ENCODE results near the gene SEMA4D. TPM values are rescaled to one million over a fixed set of nuclear protein-coding genes. Genes with fewer than 3 reads are reported as not detected.

The SEMA4D gene
- total and polyA plus RNA-seq, 10 donors = 23.0 to 193 (median 157) TPM

DNA sequence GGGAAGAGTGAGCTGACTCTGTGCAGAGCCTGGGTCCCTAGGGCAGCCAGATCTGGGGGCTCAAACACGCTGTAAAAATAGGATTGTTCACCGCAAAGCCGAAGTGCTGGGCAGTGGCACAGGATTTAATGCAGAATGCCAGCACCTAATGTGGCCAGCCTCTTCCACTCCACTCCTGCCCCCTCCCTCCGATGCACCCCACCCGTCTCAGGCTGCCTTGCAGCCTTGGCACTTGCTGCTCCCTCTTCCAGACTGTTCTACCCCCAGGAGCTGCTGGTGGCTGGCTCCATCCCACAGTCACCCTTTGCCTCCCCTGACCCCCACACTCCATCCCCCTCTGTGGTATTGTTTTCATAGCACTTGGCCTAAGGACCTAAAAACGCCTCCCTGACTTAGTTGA, 86.2 kb downstream of the SEMA4D start:
- intact Hi-C loops (cut with DNase I; ENCODE audit: low total_unique reads) = no loop called here
- peak; percentile 53 for DNase-seq
- peaks cover 0 to 57% (median 8%) of the 10 kb centered on the region in 6 donors for H3K36me3 ChIP-seq
- H3K27me3 ChIP-seq (replicated peaks in 1 of 7) = no peaks in the 10 kb centered on the region
- WGBS, 5 donors = 90 to 95% (median 92%) methylated on average over 6 of the region's 6 CpGs
- H3K9me3 ChIP-seq = peaks cover 0 to 6% (median 4%) of the 10 kb centered on the region in 8 donors
- TF ChIP-seq, protein P1, sequence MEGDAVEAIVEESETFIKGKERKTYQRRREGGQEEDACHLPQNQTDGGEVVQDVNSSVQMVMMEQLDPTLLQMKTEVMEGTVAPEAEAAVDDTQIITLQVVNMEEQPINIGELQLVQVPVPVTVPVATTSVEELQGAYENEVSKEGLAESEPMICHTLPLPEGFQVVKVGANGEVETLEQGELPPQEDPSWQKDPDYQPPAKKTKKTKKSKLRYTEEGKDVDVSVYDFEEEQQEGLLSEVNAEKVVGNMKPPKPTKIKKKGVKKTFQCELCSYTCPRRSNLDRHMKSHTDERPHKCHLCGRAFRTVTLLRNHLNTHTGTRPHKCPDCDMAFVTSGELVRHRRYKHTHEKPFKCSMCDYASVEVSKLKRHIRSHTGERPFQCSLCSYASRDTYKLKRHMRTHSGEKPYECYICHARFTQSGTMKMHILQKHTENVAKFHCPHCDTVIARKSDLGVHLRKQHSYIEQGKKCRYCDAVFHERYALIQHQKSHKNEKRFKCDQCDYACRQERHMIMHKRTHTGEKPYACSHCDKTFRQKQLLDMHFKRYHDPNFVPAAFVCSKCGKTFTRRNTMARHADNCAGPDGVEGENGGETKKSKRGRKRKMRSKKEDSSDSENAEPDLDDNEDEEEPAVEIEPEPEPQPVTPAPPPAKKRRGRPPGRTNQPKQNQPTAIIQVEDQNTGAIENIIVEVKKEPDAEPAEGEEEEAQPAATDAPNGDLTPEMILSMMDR (IDR thresholded peaks at IDR 0.05 in 8 of 11, conservative IDR thresholded peaks at IDR 0.05 in 3 of 11) = no peak
- TF ChIP-seq POLR2AphosphoS5 (IDR thresholded peaks at IDR 0.05) (no peak), POLR2A (IDR thresholded peaks at IDR 0.05) (no peak)
- peaks cover 18 to 100% (median 53%) of the 10 kb centered on the region in 6 donors for H3K4me1 ChIP-seq
- H3K4me3 ChIP-seq = no peak overlapping the region
- H3K27ac ChIP-seq = peak overlapping the region in 1 of 8 donors; percentile 2

DNA sequence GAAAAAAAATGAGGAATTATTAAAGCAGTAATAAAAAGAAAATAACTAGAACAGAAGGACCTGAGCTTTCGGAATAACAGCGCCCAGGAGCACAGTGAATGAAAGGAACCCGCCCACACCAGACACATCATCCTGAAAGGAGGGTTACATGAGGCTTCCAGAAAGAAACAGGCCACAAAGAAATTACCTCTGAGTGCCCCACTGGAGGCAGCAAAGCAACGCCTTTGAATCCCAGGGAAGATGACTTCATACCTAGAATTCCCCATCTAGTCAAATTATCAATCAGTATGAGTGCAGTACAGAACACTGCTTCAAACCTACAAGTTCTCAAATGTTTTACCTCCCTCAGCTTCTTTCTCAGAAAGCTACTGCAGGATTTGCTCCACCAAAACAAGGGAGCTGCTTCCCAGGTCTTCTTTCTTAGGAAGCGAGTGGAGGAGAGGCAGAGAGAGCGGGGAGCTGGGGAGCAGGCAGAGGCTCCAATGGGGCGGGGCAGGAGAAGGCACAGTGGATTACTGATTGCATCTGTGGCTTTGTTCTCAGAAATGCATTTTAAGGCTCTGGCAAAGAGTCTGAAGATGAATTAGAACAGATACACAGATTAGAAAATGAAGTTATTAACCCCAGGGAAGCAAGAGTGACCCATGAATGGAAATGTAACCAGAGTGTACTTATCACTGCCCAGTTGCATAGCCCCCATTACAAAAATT, 87.1 kb downstream of the SEMA4D start:
- DNase-seq = no peak
- peaks cover 0 to 56% (median 8%) of the 10 kb centered on the region in 6 donors for H3K36me3 ChIP-seq
- no peaks in the 10 kb centered on the region for H3K27me3 ChIP-seq (replicated peaks in 1 of 7)
- H3K4me1 ChIP-seq = peaks cover 27 to 100% (median 61%) of the 10 kb centered on the region in 6 donors
- H3K27ac ChIP-seq = peak overlapping the region in 1 of 8 donors; percentile 2
- WGBS, 5 donors = 68 to 86% (median 78%) methylated on average over 7 of the region's 7 CpGs
- TF ChIP-seq POLR2A (IDR thresholded peaks at IDR 0.05) (no peak), POLR2AphosphoS5 (IDR thresholded peaks at IDR 0.05) (no peak)
- TF ChIP-seq, protein P1 (IDR thresholded peaks at IDR 0.05 in 8 of 11, conservative IDR thresholded peaks at IDR 0.05 in 3 of 11) = no peak
- no peak overlapping the region for H3K4me3 ChIP-seq
- peaks cover 0 to 6% (median 4%) of the 10 kb centered on the region in 8 donors for H3K9me3 ChIP-seq
- intact Hi-C loops (cut with DNase I; ENCODE audit: low total_unique reads) = no loop called here

DNA sequence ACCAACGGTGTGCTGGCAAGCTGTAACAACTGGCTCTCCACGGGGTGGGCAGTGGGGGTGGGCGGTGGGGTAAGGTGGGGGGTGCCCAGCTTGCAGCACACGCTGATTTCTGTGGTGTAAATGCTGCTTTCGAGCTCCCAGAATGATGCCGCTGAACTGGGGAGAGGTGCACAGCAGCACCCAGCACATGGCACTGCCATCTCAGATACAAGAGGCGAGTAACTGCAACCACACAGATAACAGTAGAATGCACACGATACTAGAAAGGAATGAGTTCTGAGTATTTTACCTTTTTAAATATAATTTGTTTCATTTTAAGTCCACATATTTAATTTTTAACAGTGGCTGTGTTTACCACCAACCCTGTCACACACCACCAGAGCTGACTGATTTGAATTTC, 87.9 kb downstream of the SEMA4D start:
- 65 to 69% (median 67%) methylated on average over 8 of the region's 8 CpGs for WGBS, 5 donors
- H3K27ac ChIP-seq = peak overlapping the region in 4 of 8 donors; percentile 56 to 84 (median 71)
- H3K4me3 ChIP-seq = no peak overlapping the region
- no peak for DNase-seq
- peaks cover 0 to 56% (median 8%) of the 10 kb centered on the region in 6 donors for H3K36me3 ChIP-seq
- no peak for TF ChIP-seq POLR2AphosphoS5 (IDR thresholded peaks at IDR 0.05)
- TF ChIP-seq, protein P1 (IDR thresholded peaks at IDR 0.05 in 8 of 11, conservative IDR thresholded peaks at IDR 0.05 in 3 of 11) = no peak
- peaks cover 34 to 100% (median 69%) of the 10 kb centered on the region in 6 donors for H3K4me1 ChIP-seq
- no peaks in the 10 kb centered on the region for H3K27me3 ChIP-seq (replicated peaks in 1 of 7)
- H3K9me3 ChIP-seq = peaks cover 0 to 6% (median 4%) of the 10 kb centered on the region in 8 donors
- intact Hi-C loops (cut with DNase I; ENCODE audit: low total_unique reads) = no loop called here

DNA sequence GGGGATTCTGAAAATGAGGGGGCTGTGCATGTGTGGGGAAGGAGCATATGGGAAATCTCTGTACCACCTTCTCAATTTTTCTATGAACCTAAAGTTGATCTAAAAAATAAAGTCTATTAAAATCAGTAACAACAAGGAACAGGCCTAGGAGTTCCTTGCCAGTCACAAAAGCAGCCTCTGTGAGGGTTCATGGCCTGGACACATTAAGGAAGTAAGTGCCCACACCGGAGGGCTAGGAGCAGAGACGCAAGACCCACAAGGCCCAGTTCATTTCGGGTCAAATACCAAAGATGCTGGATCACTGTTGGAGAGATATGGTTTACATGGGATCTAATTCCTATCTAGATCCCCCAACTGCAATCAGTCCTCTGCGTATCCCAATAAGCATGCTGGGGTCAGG, 88.4 kb downstream of the SEMA4D start:
- WGBS, 5 donors = 44 to 74% (median 61%) methylated on average over 4 of the region's 4 CpGs
- H3K9me3 ChIP-seq = peaks cover 0 to 6% (median 4%) of the 10 kb centered on the region in 8 donors
- H3K36me3 ChIP-seq = peaks cover 0 to 56% (median 7%) of the 10 kb centered on the region in 6 donors
- H3K27me3 ChIP-seq (replicated peaks in 1 of 7) = no peaks in the 10 kb centered on the region
- DNase-seq = no peak
- intact Hi-C loops (cut with DNase I; ENCODE audit: low total_unique reads) = no loop called here
- H3K27ac ChIP-seq = peak overlapping the region in 5 of 8 donors; percentile 5 to 84 (median 59)
- peaks cover 34 to 99% (median 69%) of the 10 kb centered on the region in 6 donors for H3K4me1 ChIP-seq
- peak overlapping the region in 1 of 8 donors; percentile 43 for H3K4me3 ChIP-seq
- TF ChIP-seq, protein P1 (IDR thresholded peaks at IDR 0.05 in 8 of 11, conservative IDR thresholded peaks at IDR 0.05 in 3 of 11) = no peak
- TF ChIP-seq POLR2A (IDR thresholded peaks at IDR 0.05) (no peak), POLR2AphosphoS5 (IDR thresholded peaks at IDR 0.05) (no peak)

All from spleen (tissue), 11 donors.